ENCODE measurements around the gene XRCC3. TPM values are rescaled to one million over a fixed set of nuclear protein-coding genes. Genes with fewer than 3 reads are reported as not detected.
A peak's percentile ranks its signal among the peaks of the same experiment; 100 is the strongest.

The XRCC3 gene
- total and polyA plus RNA-seq, 2 experiments from 2014 or later: 15.8 to 27.5 TPM

- H3K4me1 ChIP-seq (ENCODE audit: low read depth): no peaks in the 10 kb centered on the region
Observed at GRCh38 chr14:103735022-103735421, 19.8 kb upstream of the XRCC3 start.

GRCh38 chr14:103734081-103734888, 19.0 kb upstream of the XRCC3 start:
- DNase-seq (ENCODE audit: low read depth in 1 of 2, low spot score in 1 of 2): no peak
- Histone ChIP-seq H3K4me3 (no peak overlapping the region), H3K27me3 (no peaks in the 10 kb centered on the region), H3K27ac (peak overlapping the region; percentile 80), H3K9me3 (ENCODE audit: low read depth) (no peaks in the 10 kb centered on the region), H3K4me1 (ENCODE audit: low read depth) (no peaks in the 10 kb centered on the region), H3K36me3 (peaks cover 46% of the 10 kb centered on the region)
- no peak for TF ChIP-seq CTCF (IDR thresholded peaks at IDR 0.05; ENCODE audit: low read depth, low read length)

More at GRCh38 chr14:103735022-103735421, 19.8 kb upstream of the XRCC3 start:
- Histone ChIP-seq H3K27me3 (no peaks in the 10 kb centered on the region), H3K27ac (peak overlapping the region; percentile 80), H3K36me3 (peaks cover 53% of the 10 kb centered on the region), H3K9me3 (ENCODE audit: low read depth) (no peaks in the 10 kb centered on the region), H3K4me3 (no peak overlapping the region)
- no peak for DNase-seq (ENCODE audit: low read depth in 1 of 2, low spot score in 1 of 2)
- TF ChIP-seq CTCF (IDR thresholded peaks at IDR 0.05; ENCODE audit: low read depth, low read length): no peak

GRCh38 chr14:103733651-103734050, 18.4 kb upstream of the XRCC3 start:
- no peaks in the 10 kb centered on the region for H3K9me3 ChIP-seq (ENCODE audit: low read depth)
- no peak for TF ChIP-seq CTCF (IDR thresholded peaks at IDR 0.05; ENCODE audit: low read depth, low read length)
- peak overlapping the region; percentile 80 for H3K27ac ChIP-seq
- DNase-seq (ENCODE audit: low read depth in 1 of 2, low spot score in 1 of 2): no peak
- no peaks in the 10 kb centered on the region for H3K4me1 ChIP-seq (ENCODE audit: low read depth)
- H3K36me3 ChIP-seq: peaks cover 46% of the 10 kb centered on the region
- no peaks in the 10 kb centered on the region for H3K27me3 ChIP-seq
- H3K4me3 ChIP-seq: no peak overlapping the region

- Histone ChIP-seq H3K36me3 (peaks cover 40% of the 10 kb centered on the region), H3K27ac (peak overlapping the region; percentile 80), H3K4me3 (no peak overlapping the region), H3K4me1 (ENCODE audit: low read depth) (no peaks in the 10 kb centered on the region), H3K27me3 (no peaks in the 10 kb centered on the region), H3K9me3 (ENCODE audit: low read depth) (no peaks in the 10 kb centered on the region)
- no peak for TF ChIP-seq CTCF (IDR thresholded peaks at IDR 0.05; ENCODE audit: low read depth, low read length)
- DNase-seq (ENCODE audit: low read depth in 1 of 2, low spot score in 1 of 2): no peak
Observed at GRCh38 chr14:103732868-103733620, 17.8 kb upstream of the XRCC3 start.

- no peak for DNase-seq (ENCODE audit: low read depth in 1 of 2, low spot score in 1 of 2)
- TF ChIP-seq CTCF (IDR thresholded peaks at IDR 0.05; ENCODE audit: low read depth, low read length): no peak
- H3K4me3 ChIP-seq: no peak overlapping the region
- H3K4me1 ChIP-seq (ENCODE audit: low read depth): no peaks in the 10 kb centered on the region
- no peaks in the 10 kb centered on the region for H3K9me3 ChIP-seq (ENCODE audit: low read depth)
- H3K27ac ChIP-seq: peak overlapping the region; percentile 80
- no peaks in the 10 kb centered on the region for H3K27me3 ChIP-seq
- H3K36me3 ChIP-seq: peaks cover 35% of the 10 kb centered on the region
Observed at GRCh38 chr14:103731916-103732867, 16.9 kb upstream of the XRCC3 start.

All from cardiac muscle cell (in vitro differentiated cells and primary cell).